ENCODE measurements around the gene SSX5.
"Not testable (repeated sequence)": the region's sequence is repeated elsewhere in the genome, so short reads cannot be mapped to it uniquely, and the experiment has no call there.

Gene SSX5

GRCh38 chrX:48196745-48197201 is at the start of gene SSX5:
Gene SSX5, minus strand, starts transcription at chrX:48196795. Its CDS starts 1,437 bp downstream, at chrX:48195358.
- DNase-seq (ENCODE audit: low read depth in 2 of 3, low spot score in 2 of 3): no peak

GRCh38 chrX:48224196-48224595 is 27.6 kb upstream of the SSX5 start:
- DNase-seq (ENCODE audit: low read depth in 2 of 3, low spot score in 2 of 3): not testable (repeated sequence)

- not testable (repeated sequence) for DNase-seq (ENCODE audit: low read depth in 2 of 3, low spot score in 2 of 3)
Observed at GRCh38 chrX:48214341-48214740, 17.7 kb upstream of the SSX5 start.

GRCh38 chrX:48190024-48190423 is 6.6 kb downstream of the SSX5 start:
- DNase-seq (ENCODE audit: low read depth in 2 of 3, low spot score in 2 of 3): not testable (repeated sequence)

- DNase-seq (ENCODE audit: low read depth in 2 of 3, low spot score in 2 of 3): not testable (repeated sequence)
Observed at GRCh38 chrX:48181882-48182281, 14.7 kb downstream of the SSX5 start.

- no peak for DNase-seq (ENCODE audit: low read depth in 2 of 3, low spot score in 2 of 3)
Observed at GRCh38 chrX:48180811-48181210, 15.8 kb downstream of the SSX5 start.

- DNase-seq (ENCODE audit: low read depth in 2 of 3, low spot score in 2 of 3): no peak
Observed at GRCh38 chrX:48179691-48180090, 16.9 kb downstream of the SSX5 start.

GRCh38 chrX:48166322-48166721 is 30.3 kb downstream of the SSX5 start:
- not testable (repeated sequence) for DNase-seq (ENCODE audit: low read depth in 2 of 3, low spot score in 2 of 3)

GRCh38 chrX:48165241-48165640 is 31.4 kb downstream of the SSX5 start:
- DNase-seq (ENCODE audit: low read depth in 2 of 3, low spot score in 2 of 3): no peak

GRCh38 chrX:48156014-48156413 is 40.6 kb downstream of the SSX5 start:
- DNase-seq (ENCODE audit: low read depth in 2 of 3, low spot score in 2 of 3): no peak

GRCh38 chrX:48154796-48155195 is 41.8 kb downstream of the SSX5 start:
- DNase-seq (ENCODE audit: low read depth in 2 of 3, low spot score in 2 of 3): no peak

- DNase-seq (ENCODE audit: low read depth in 2 of 3, low spot score in 2 of 3): no peak
Observed at GRCh38 chrX:48153769-48154168, 42.8 kb downstream of the SSX5 start.

GRCh38 chrX:48142697-48143096 is 53.9 kb downstream of the SSX5 start:
- DNase-seq (ENCODE audit: low read depth in 2 of 3, low spot score in 2 of 3): not testable (repeated sequence)

GRCh38 chrX:48141810-48142508 is 54.6 kb downstream of the SSX5 start:
- DNase-seq (ENCODE audit: low read depth in 2 of 3, low spot score in 2 of 3): not testable (repeated sequence)

- DNase-seq (ENCODE audit: low read depth in 2 of 3, low spot score in 2 of 3): not testable (repeated sequence)
Observed at GRCh38 chrX:48139076-48139475, 57.5 kb downstream of the SSX5 start.
